Keratinocyte (primary cell): Measurements from ENCODE around the gene HARBI1. TPM values are rescaled to one million over a fixed set of nuclear protein-coding genes. Genes with fewer than 3 reads are reported as not detected.
"Not testable (repeated sequence)": the region's sequence is repeated elsewhere in the genome, so short reads cannot be mapped to it uniquely, and the experiment has no call there.

ENCODE experiments used
- DNase-seq: peaks from one replicate; pipeline ENCODE4 v3.0.0-alpha.2; 2011; ENCODE audit warnings: low read depth, missing footprints, low spot score
- FAIRE-seq: peaks from 2 replicates; lab custom pipeline; 2011; peaks lifted over from hg19 to GRCh38; lab: Jason Lieb, UNC
- H2AFZ ChIP-seq: 2 replicates; pipeline ENCODE4 v1.6.0; 2012; ENCODE audit warnings: low read length, control low read depth, inconsistent platforms; ENCODE audit not compliant: control insufficient read depth
- H3K27ac ChIP-seq: 2 replicates; pipeline ENCODE4 v1.5.1; 2011; ENCODE audit warnings: low read length; ENCODE audit not compliant: control insufficient read depth, insufficient read depth
- H3K27me3 ChIP-seq: 3 replicates; pipeline ENCODE4 v1.6.0; 2011; ENCODE audit warnings: low read length; ENCODE audit not compliant: control insufficient read depth, insufficient read depth; ENCODE audit errors: extremely low read depth
- H3K36me3 ChIP-seq, 2 experiments: 2 replicates in 1 of 2; 3 replicates in 1 of 2; pipeline ENCODE4 v1.5.1; 2011; ENCODE audit warnings: low read length in 2 of 2, mild to moderate bottlenecking in 1 of 2; ENCODE audit not compliant: control insufficient read depth in 2 of 2, insufficient read depth in 2 of 2; ENCODE audit errors: extremely low read depth in 1 of 2
- H3K4me1 ChIP-seq: 3 replicates; pipeline ENCODE4 v1.5.1; 2011; ENCODE audit warnings: low read length; ENCODE audit not compliant: control insufficient read depth, insufficient read depth; ENCODE audit errors: extremely low read depth
- H3K4me2 ChIP-seq: 3 replicates; pipeline ENCODE4 v1.6.0; 2011; ENCODE audit warnings: low read depth, low read length; ENCODE audit not compliant: control insufficient read depth, insufficient read depth; ENCODE audit errors: extremely low read depth
- H3K4me3 ChIP-seq, 3 experiments: fragments of 200-600 bp in 1 of 3; sonication (generic) in 1 of 3; 2 replicates in 2 of 3; 3 replicates in 1 of 3; pipeline ENCODE4 v1.5.1; 2011 to 2016; ENCODE audit warnings: low read length in 3 of 3, mild to moderate bottlenecking in 3 of 3, control low read depth in 2 of 3, inconsistent platforms in 1 of 3, low read depth in 1 of 3, mixed read lengths in 1 of 3, mixed run types in 1 of 3, moderate library complexity in 1 of 3; ENCODE audit not compliant: control insufficient read depth in 2 of 3, insufficient read depth in 2 of 3; ENCODE audit errors: extremely low read depth in 1 of 3
- H3K79me2 ChIP-seq: 2 replicates; pipeline ENCODE4 v1.6.0; 2012; ENCODE audit warnings: low read length; ENCODE audit not compliant: control insufficient read depth, insufficient read depth
- H3K9ac ChIP-seq: 3 replicates; pipeline ENCODE4 v1.6.0; 2011; ENCODE audit warnings: low read length; ENCODE audit not compliant: control insufficient read depth, insufficient read depth; ENCODE audit errors: extremely low read depth
- H3K9me1 ChIP-seq: 3 replicates; pipeline ENCODE4 v1.6.0; 2011; ENCODE audit warnings: low read length; ENCODE audit not compliant: control insufficient read depth, insufficient read depth; ENCODE audit errors: extremely low read depth
- H3K9me3 ChIP-seq: 2 replicates; pipeline ENCODE4 v1.5.1; 2012; ENCODE audit warnings: low read depth, low read length; ENCODE audit not compliant: control insufficient read depth
- H4K20me1 ChIP-seq: 3 replicates; pipeline ENCODE4 v1.6.0; 2011; ENCODE audit warnings: low read length; ENCODE audit not compliant: control insufficient read depth, insufficient read depth; ENCODE audit errors: extremely low read depth
- CTCF ChIP-seq, 3 experiments: IDR thresholded peaks in 1 of 3; conservative IDR thresholded peaks in 1 of 3; optimal IDR thresholded peaks in 1 of 3; 2 replicates in 2 of 3; 3 replicates in 1 of 3; pipeline versions ENCODE3 to v1.5.1; 2011; ENCODE audit warnings: low read length in 3 of 3, mild to moderate bottlenecking in 3 of 3, moderate library complexity in 2 of 3, control low read depth in 1 of 3, inconsistent platforms in 1 of 3; ENCODE audit not compliant: insufficient read depth in 2 of 3; ENCODE audit errors: extremely low read depth in 1 of 3
- EZH2 ChIP-seq: IDR thresholded peaks from one replicate; pipeline ENCODE4 v1.6.1; 2012; ENCODE audit warnings: inconsistent platforms, mild to moderate bottlenecking, low read length, moderate library complexity
- dilution Hi-C: fragments of 300-500 bp; cut with MboI; formaldehyde crosslinking; loops from one replicate; pipeline ENCODE4 v1.7.0; 2020; ENCODE audit warnings: low sequenced_read_pairs; ENCODE audit not compliant: extremely low pct_ligation_motif_present
- polyA plus RNA-seq, 5 experiments: library from polyadenylated mRNA; depleted of rRNA in 3 of 5; stranded (reverse) in 3 of 5; stranded (forward) in 1 of 5; unstranded in 1 of 5; fragments of >200 nt; gene quantifications; 1 replicate in 1 of 5; 2 replicates in 3 of 5; 3 replicates in 1 of 5; pipeline versions ENCODE4 v1.2.1 to v1.2.3, GENCODE V29; 2011 to 2012; ENCODE audit warnings: missing spikeins in 2 of 5, low read depth in 1 of 5, low replicate concordance in 1 of 5

Gene HARBI1
- polyA plus RNA-seq, 1 donor (not counting 4 experiments of a cell fraction or from before 2014, with no cell fraction given) = 5.5 TPM

GRCh38 chr11:46588131-46588530, 28.9 kb downstream of the HARBI1 start:
- no peaks in the 10 kb centered on the region for H3K27me3 ChIP-seq
- peaks cover 80% of the 10 kb centered on the region for H3K79me2 ChIP-seq
- no peaks in the 10 kb centered on the region for H3K9me3 ChIP-seq
- H3K36me3 ChIP-seq = no peaks in the 10 kb centered on the region
- no peaks in the 10 kb centered on the region for H3K9me1 ChIP-seq
- no peak for TF ChIP-seq EZH2
- TF ChIP-seq CTCF (optimal IDR thresholded peaks at IDR 0.05 in 1 of 3, IDR thresholded peaks at IDR 0.05 in 1 of 3, conservative IDR thresholded peaks at IDR 0.05 in 1 of 3; ENCODE audit: extremely low read depth in 1 of 3, insufficient read depth in 2 of 3, low read length in 3 of 3) = no peak
- no peak overlapping the region for H3K9ac ChIP-seq
- dilution Hi-C loops = no loop called here
- no peak overlapping the region for H3K4me3 ChIP-seq
- FAIRE-seq = no peak
- H3K4me2 ChIP-seq = no peak overlapping the region
- no peak overlapping the region for H3K27ac ChIP-seq
- H4K20me1 ChIP-seq = no peaks in the 10 kb centered on the region
- H2AFZ ChIP-seq = no peak overlapping the region
- DNase-seq = no peak
- peaks cover 9% of the 10 kb centered on the region for H3K4me1 ChIP-seq

GRCh38 chr11:46583513-46583912, 33.5 kb downstream of the HARBI1 start:
- H3K36me3 ChIP-seq, H3K9me3 ChIP-seq, H3K4me2 ChIP-seq, H3K9me1 ChIP-seq, H3K27ac ChIP-seq, DNase-seq, H3K4me3 ChIP-seq, dilution Hi-C loops, FAIRE-seq, H3K4me1 ChIP-seq, H3K27me3 ChIP-seq, H2AFZ ChIP-seq, H4K20me1 ChIP-seq, H3K9ac ChIP-seq: not testable (repeated sequence)
- H3K79me2 ChIP-seq = peaks cover 67% of the 10 kb centered on the region

GRCh38 chr11:46582588-46582987, 34.4 kb downstream of the HARBI1 start:
- Histone ChIP-seq H3K36me3 (no peaks in the 10 kb centered on the region), H3K9me1 (no peaks in the 10 kb centered on the region), H3K27me3 (no peaks in the 10 kb centered on the region), H3K4me2 (no peak overlapping the region), H3K9ac (no peak overlapping the region), H2AFZ (no peak overlapping the region), H3K79me2 (peaks cover 65% of the 10 kb centered on the region), H3K9me3 (no peaks in the 10 kb centered on the region), H3K4me3 (no peak overlapping the region), H3K4me1 (no peaks in the 10 kb centered on the region), H4K20me1 (peaks cover 5% of the 10 kb centered on the region), H3K27ac (no peak overlapping the region)
- FAIRE-seq (no peak), DNase-seq (no peak)
- dilution Hi-C loops = no loop called here
- no peak for TF ChIP-seq CTCF (optimal IDR thresholded peaks at IDR 0.05 in 1 of 3, IDR thresholded peaks at IDR 0.05 in 1 of 3, conservative IDR thresholded peaks at IDR 0.05 in 1 of 3; ENCODE audit: extremely low read depth in 1 of 3, insufficient read depth in 2 of 3, low read length in 3 of 3)
